ENCODE measurements around the gene PGBD2.
"Not testable (repeated sequence)": the region's sequence is repeated elsewhere in the genome, so short reads cannot be mapped to it uniquely, and the experiment has no call there.

Gene PGBD2

GRCh38 chr1:248906009-248906752 is at the start of gene PGBD2:
Gene PGBD2, plus strand, starts transcription at chr1:248906235. Its CDS starts 7,628 bp downstream, at chr1:248913863.
- peak; percentile 87 for DNase-seq (ENCODE audit: low spot score)

DNA sequence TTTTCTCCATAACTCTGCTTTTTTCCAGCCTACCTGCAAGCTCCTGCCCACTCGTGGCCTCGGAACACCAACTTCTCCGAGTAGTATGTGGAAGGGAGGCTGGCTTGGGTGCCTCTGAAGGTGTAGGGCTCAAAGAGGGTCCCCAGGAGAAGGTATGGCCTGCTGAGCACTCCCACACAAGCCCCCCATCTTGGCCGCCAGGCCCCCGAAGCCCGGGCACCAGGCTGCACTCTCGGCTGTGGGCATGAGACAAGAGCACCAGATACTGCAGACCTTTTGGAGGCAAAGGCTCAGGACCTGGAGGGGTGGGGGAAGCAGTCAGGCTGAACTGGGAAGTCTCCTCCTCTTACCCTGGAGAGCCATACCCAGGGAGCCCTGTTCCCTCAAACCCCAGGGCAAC is 48.8 kb upstream of the PGBD2 start:
- DNase-seq (ENCODE audit: low spot score) = no peak

GRCh38 chr1:248857749-248858095 is 48.3 kb upstream of the PGBD2 start:
- DNase-seq (ENCODE audit: low spot score) = no peak

DNA sequence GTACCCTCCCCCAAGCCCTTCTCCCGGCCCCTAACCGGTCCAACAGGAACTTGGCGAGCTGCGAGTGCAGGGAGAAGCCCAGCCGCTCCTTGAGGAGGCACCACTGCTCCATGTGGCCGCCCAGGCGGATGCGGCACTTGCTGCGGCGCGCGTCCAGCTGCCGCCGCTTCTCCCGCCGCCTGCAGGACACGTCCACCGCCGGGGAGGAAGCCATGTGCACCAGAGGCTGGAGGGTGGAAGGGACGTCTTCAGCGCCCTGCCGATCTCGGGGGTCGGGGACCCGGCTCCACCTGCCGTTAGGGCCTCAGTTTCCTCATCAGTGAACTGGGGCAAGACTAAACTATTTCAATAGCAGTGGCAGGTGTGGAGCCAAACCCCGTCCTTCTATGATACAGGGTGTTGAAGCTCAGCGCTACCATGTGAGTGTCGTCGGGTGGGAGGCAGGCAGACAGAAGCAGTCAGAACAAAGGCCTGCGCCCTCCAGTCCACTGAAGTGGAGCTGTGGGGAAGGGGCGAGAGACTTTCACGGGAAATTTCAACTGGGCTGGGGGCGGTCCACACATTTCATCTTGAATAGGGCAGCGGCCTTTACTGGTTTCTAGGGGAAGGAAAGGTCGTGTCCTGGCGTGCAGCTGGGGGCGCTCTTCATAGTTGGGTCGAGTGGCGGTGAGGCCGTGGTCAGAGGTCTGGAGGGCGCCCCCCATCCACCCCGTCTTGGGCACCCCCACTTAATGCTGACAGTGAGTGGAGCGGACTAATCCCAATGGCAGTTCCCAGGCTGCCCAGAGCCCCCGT is 47.7 kb upstream of the PGBD2 start:
- DNase-seq (ENCODE audit: low spot score) = peak; percentile 79

DNA sequence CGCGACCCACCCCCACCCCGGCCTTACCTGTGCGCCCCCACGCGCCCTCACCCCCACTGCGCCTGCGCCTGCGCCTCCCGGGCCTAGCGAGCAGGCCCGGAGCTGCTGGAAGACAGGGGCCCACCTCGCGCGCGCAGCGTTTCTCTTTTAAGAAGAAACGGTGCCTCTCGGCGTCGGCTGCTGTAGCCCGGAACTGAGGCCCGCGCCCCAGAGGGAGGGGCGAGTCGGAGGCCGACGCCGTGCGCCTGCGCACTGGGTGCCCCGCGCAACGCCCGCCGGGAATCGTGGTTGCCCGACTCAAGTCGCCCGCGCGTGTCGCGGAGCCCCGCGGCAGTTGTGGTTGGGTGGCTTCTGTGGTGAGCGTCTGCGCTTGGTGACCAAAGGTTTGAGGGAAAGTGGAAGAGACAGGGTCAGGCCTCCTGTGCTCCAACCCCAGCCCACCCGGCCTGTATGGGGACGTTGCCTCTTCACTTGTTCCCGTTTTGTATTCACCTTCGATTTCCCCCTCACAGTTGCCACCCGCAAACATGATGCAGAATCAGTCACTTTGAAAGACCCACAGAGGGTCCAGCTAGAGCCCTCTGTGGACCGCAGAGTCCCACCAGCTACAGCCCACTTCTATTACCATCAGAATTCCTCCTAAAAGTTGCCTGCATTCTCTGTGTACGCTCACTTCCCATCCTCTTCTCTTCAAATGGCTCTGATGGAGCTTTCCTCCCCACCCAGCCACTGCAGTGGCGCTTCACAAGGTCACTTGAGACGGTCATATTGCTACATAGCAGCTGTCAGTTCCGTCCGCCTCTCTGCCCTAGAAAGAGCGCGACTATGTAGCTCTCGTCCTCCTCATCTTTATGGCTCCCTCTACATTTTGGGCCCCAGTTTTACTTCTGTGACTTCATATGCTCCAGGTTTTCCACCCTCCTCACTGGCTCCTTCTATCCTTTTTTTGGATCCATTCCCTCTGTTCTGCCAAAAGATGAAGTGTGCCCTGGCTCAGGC is 46.8 kb upstream of the PGBD2 start, which contains the start of gene ZNF692:
ZNF692 (minus strand) TSS at position 195 of the 999 bp plus-strand sequence. CDS start 776 bp downstream, outside the sequence.
- peak; percentile 97 for DNase-seq (ENCODE audit: low spot score)

DNA sequence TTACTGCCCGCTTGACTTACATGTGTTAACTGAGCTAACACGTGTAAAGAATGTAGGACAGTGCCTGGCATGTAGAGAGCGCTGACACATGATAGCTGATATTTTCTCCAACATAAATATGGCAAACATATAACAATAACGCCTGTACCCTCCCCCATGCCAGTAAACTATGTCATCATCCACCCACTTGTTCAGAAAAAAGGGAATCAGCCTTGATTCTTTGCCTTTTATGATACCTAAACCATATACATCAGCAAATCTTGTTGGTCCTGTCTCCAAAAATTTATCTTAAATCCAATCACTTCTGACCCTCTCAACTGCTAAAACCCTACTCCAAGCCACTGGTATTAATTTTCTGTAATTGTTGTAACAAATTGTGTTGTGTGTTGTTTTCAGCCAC is 46.0 kb upstream of the PGBD2 start:
- no peak for DNase-seq (ENCODE audit: low spot score)

GRCh38 chr1:248861616-248862015 is 44.4 kb upstream of the PGBD2 start:
- DNase-seq (ENCODE audit: low spot score) = no peak

DNA sequence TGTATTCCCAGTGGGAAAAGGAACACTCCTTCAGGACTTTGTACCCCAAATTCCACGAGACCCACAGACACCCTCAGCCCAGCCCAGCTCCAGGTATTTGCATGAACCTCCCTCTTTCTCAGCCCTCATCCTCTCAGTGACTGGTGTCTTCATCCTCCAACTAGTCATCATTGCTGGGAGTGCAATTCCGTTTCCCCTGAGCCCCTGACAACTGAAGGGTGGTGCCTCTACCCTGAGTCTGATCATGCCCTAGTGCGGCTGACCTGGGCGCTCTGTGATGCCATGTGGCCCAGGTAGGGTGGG is 43.4 kb upstream of the PGBD2 start:
- DNase-seq (ENCODE audit: low spot score) = no peak

- DNase-seq (ENCODE audit: low spot score) = peak; percentile 69
Measured at GRCh38 chr1:248862998-248863881, 42.8 kb upstream of the PGBD2 start.

DNA sequence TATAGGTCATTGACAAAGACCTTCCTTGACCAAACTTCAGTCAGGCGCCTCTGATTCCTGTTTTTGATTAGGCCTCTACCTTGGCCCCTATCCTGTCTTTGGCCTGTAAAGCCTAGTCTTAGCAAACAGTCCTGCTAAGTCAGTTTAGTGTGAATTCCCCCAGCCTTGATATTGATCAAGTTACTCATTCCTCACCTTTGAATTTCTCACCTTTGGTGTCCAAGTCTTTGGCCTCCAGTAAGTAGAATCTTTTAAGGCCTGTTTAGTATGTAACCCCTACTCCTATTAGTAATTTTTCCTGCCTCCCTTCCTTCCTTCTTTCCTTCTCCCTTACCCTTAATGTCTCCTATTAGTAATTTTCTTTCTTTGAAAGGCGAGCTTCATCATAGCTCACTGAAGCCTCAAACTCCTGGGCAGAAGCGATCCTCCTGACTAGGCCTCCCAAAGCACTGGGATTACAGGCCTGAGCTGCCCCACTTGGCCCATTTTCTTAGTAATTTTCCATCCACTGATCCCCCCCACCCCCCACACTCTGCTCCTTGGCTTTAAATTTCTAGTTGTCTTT is 34.1 kb upstream of the PGBD2 start:
- no peak for DNase-seq (ENCODE audit: low spot score)

DNA sequence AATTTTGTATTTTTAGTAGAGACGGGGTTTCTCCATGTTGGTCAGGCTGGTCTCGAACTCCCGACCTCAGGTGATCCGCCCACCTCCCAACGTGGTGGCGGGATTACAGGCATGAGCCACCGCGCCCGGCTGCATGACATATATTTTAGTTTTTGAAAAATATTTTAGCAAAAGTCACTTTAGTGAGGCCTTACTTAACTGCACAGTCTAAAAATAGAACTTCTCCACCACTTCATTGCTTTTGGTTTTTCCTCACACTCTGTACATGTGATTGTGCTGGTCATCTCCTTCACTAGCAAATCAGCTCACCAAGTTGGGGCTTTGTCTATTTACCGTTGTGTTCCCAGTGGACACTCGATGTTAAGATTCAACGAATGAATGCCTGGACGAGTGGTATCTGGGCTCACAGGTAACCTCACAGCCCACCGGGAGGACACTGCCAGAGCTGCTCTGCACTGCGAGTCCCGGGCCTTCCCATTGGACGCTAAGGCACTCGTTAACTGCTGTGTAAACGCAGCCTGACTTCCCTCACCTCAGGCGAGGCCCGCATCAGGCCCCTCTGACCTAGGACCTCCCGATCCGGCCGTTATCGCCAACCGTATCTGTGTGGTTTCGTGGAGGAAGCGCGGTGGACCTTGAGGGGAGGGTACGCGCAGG is 33.2 kb upstream of the PGBD2 start:
- DNase-seq (ENCODE audit: low spot score) = peak; percentile 51

DNA sequence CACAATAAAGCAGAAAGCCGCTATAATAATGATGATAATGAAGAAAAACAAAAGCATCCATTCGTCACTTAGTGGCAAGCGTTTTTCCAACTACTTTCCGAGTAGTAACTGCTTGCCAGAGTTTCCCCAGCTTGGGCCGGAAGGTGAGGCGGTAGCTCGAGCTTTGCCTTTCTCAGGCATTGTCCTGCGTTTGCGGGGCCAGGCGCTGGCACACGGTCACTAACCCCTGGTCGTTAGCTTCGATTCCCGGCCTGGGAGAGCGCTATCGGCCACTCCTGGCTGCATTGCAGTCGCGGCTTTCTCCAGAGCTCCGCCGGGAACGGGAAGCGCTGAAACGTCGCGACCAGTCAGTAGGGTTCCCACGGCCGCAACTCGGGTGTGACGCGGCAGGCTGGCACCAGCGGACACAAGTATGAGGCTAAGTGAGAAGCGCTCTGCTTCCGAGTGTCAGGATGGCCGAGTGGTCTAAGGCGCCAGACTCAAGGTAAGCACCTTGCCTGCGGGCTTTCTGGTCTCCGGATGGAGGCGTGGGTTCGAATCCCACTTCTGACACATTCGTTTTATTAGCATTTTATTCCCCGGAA is 32.5 kb upstream of the PGBD2 start:
- DNase-seq (ENCODE audit: low spot score) = peak; percentile 60

GRCh38 chr1:248873993-248874533 is 32.0 kb upstream of the PGBD2 start:
- DNase-seq (ENCODE audit: low spot score) = peak; percentile 59

DNA sequence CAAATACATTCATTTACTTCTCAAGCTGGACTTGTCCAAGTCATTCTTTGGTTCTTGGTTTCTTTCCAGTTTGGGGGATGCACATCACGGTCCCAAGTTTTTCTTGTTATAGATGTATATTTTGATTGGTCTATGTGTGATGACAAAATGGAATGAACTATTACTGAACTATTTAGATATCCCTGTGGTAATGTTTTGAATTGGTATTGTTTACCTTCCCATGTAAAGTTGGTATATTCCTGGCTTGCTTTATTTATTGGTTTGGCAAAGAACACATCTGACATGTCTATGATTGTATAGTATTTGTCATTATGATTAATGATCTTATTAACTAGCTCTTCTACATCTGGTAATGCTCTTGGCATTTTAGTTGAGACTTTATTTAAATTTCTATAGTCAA is 24.8 kb upstream of the PGBD2 start:
- no peak for DNase-seq (ENCODE audit: low spot score)

GRCh38 chr1:248882427-248882826 is 23.6 kb upstream of the PGBD2 start:
- DNase-seq (ENCODE audit: low spot score) = not testable (repeated sequence)

DNA sequence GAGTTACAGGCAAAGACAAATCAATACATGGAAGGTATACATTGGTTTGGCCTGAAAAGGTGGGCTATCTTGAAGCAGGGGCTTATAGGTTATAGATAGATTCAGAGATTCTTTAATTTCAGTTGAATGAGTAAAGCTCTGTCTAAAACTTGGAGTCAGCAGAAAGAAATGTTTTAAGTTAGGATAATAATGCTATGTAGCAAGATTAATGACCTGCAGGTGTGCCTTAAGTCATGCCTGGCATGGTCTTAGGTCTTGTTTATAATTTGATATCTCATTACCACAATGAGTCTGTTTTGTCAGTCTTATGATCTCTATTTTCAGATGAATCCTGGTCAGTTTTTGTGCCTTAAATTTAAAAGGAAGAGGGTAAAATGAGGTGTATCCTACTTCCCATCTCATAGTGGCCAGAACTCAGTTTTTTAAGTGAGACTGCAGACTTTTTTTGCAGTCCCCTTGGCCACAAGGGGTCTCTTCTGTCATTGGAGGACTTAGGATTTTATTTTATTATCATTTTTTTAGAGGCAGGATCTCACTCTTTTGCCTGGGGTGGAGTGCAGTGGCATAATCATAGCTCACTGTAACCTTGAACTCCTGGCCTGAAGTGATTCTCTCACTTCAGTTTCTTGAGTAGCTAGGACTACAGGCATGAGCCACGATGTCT is 21.3 kb upstream of the PGBD2 start:
- no peak for DNase-seq (ENCODE audit: low spot score)

GRCh38 chr1:248885646-248886045 is 20.4 kb upstream of the PGBD2 start:
- no peak for DNase-seq (ENCODE audit: low spot score)

GRCh38 chr1:248886237-248886895 is 19.7 kb upstream of the PGBD2 start:
- no peak for DNase-seq (ENCODE audit: low spot score)

DNA sequence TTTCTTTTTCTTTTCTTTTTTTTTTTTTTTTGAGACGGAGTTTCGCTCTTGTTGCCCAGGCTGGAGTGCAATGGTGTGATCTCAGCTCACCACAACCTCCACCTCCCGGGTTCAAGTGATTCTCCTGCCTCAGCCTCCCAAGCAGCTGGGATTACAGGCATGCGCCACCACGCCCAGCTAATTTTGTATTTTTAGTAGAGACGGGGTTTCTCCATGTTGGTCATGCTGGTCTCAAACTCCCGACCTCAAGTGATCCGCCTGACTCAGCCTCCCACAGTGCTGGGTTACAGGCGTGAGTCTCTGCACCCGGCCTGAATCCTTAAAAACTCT is 16.2 kb upstream of the PGBD2 start:
- not testable (repeated sequence) for DNase-seq (ENCODE audit: low spot score)

All from HuH-7.5 (cell line).